ENCODE data around the gene SELENON.

- TF ChIP-seq CTCF (conservative IDR thresholded peaks at IDR 0.05; ENCODE audit: low read depth, low read length) (no peak), SMC3 (IDR thresholded peaks at IDR 0.05; ENCODE audit: low read depth, low read length) (no peak), POLR2A (IDR thresholded peaks at IDR 0.05; ENCODE audit: low read depth, low read length) (no peak), MXI1 (IDR thresholded peaks at IDR 0.05; ENCODE audit: borderline replicate concordance, low read depth, low read length) (no peak)
These were observed at the start of gene SELENON for GRCh38 chr1:25799935-25800702.
